Measurements from ENCODE around the gene SYT12.

GRCh38 chr11:67024966-67025365 is 2.0 kb downstream of the SYT12 start:
- TF ChIP-seq, protein P1, sequence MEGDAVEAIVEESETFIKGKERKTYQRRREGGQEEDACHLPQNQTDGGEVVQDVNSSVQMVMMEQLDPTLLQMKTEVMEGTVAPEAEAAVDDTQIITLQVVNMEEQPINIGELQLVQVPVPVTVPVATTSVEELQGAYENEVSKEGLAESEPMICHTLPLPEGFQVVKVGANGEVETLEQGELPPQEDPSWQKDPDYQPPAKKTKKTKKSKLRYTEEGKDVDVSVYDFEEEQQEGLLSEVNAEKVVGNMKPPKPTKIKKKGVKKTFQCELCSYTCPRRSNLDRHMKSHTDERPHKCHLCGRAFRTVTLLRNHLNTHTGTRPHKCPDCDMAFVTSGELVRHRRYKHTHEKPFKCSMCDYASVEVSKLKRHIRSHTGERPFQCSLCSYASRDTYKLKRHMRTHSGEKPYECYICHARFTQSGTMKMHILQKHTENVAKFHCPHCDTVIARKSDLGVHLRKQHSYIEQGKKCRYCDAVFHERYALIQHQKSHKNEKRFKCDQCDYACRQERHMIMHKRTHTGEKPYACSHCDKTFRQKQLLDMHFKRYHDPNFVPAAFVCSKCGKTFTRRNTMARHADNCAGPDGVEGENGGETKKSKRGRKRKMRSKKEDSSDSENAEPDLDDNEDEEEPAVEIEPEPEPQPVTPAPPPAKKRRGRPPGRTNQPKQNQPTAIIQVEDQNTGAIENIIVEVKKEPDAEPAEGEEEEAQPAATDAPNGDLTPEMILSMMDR (IDR thresholded peaks at IDR 0.05), result no peak
- no peak for TF ChIP-seq POLR2A (IDR thresholded peaks at IDR 0.05)

Measured in body of pancreas (tissue), 4 donors.